Endothelial cell of coronary artery (primary cell): ENCODE measurements around the gene G2E3. TPM values are rescaled to one million over a fixed set of nuclear protein-coding genes. Genes with fewer than 3 reads are reported as not detected.

Experiments used
- total RNA-seq: library from RNA; depleted of rRNA; stranded (reverse); fragments of >200 nt; gene quantifications from 2 replicates; pipeline ENCODE4 v1.2.3, GENCODE V29; 2014

Gene G2E3
- total RNA-seq, result 17.7 and 20.0 TPM in 2 replicates

GRCh38 chr14:30558675-30559555 is at the start of gene G2E3:
G2E3 (plus strand) TSS chr14:30559158; CDS start chr14:30581080, 21,922 bp downstream.

GRCh38 chr14:30621940-30622830 is 63.2 kb downstream of the G2E3 start, which contains the start of gene SCFD1:
SCFD1 (plus strand) TSS chr14:30622319; CDS start chr14:30622339, 20 bp downstream.

Other genes with a start within 250 kb of the G2E3 start
- gene SCFD1, start 63.2 kb downstream of the G2E3 start, total RNA-seq, result 64.5 and 85.9 TPM in 2 replicates